ENCODE results near the gene CBX2.
"Not testable (repeated sequence)": the region's sequence is repeated elsewhere in the genome, so short reads cannot be mapped to it uniquely, and the experiment has no call there.

The CBX2 gene

GRCh38 chr17:79754370-79754769 lies 23.6 kb upstream of the CBX2 start:
- no peak overlapping the region for H3K4me3 ChIP-seq (IDR thresholded peaks at IDR 0.05; ENCODE audit: insufficient read depth, low read depth, low read length)
- H3K4me2 ChIP-seq: no peak overlapping the region
- H3K9ac ChIP-seq: no peak overlapping the region
- H3K27me3 ChIP-seq (ENCODE audit: insufficient read depth, low read depth): peaks cover 93% of the 10 kb centered on the region
- no peaks in the 10 kb centered on the region for H3K79me2 ChIP-seq (ENCODE audit: insufficient read depth, low read depth)
- peaks cover 4% of the 10 kb centered on the region for H3K4me1 ChIP-seq (ENCODE audit: low read depth, poor library complexity, severe bottlenecking)
- no peaks in the 10 kb centered on the region for H4K20me1 ChIP-seq (ENCODE audit: insufficient read depth)
- H2AFZ ChIP-seq (ENCODE audit: low read depth): no peak overlapping the region
- TF ChIP-seq CTCF (conservative IDR thresholded peaks at IDR 0.05; ENCODE audit: low read depth, low read length): no peak
- no peak overlapping the region for H3K27ac ChIP-seq
- H3K36me3 ChIP-seq (ENCODE audit: insufficient read depth): no peaks in the 10 kb centered on the region

- H3K27me3 ChIP-seq (ENCODE audit: insufficient read depth, low read depth): peaks cover 93% of the 10 kb centered on the region
- H3K27ac ChIP-seq; H3K4me3 ChIP-seq (IDR thresholded peaks at IDR 0.05; ENCODE audit: insufficient read depth, low read depth, low read length); H2AFZ ChIP-seq (ENCODE audit: low read depth); H4K20me1 ChIP-seq (ENCODE audit: insufficient read depth); H3K79me2 ChIP-seq (ENCODE audit: insufficient read depth, low read depth); H3K36me3 ChIP-seq (ENCODE audit: insufficient read depth); H3K4me2 ChIP-seq; H3K9ac ChIP-seq; H3K4me1 ChIP-seq (ENCODE audit: low read depth, poor library complexity, severe bottlenecking): not testable (repeated sequence)
These were observed 23.0 kb upstream of the CBX2 start for GRCh38 chr17:79754903-79755302.

- H3K4me1 ChIP-seq (ENCODE audit: low read depth, poor library complexity, severe bottlenecking): peaks cover 2% of the 10 kb centered on the region
- no peaks in the 10 kb centered on the region for H4K20me1 ChIP-seq (ENCODE audit: insufficient read depth)
- no peak for TF ChIP-seq CTCF (conservative IDR thresholded peaks at IDR 0.05; ENCODE audit: low read depth, low read length)
- no peak overlapping the region for H2AFZ ChIP-seq (ENCODE audit: low read depth)
- H3K9ac ChIP-seq: no peak overlapping the region
- no peak overlapping the region for H3K4me3 ChIP-seq (IDR thresholded peaks at IDR 0.05; ENCODE audit: insufficient read depth, low read depth, low read length)
- H3K79me2 ChIP-seq (ENCODE audit: insufficient read depth, low read depth): no peaks in the 10 kb centered on the region
- no peak overlapping the region for H3K27ac ChIP-seq
- peaks cover 97% of the 10 kb centered on the region for H3K27me3 ChIP-seq (ENCODE audit: insufficient read depth, low read depth)
- no peaks in the 10 kb centered on the region for H3K36me3 ChIP-seq (ENCODE audit: insufficient read depth)
- no peak overlapping the region for H3K4me2 ChIP-seq
These were observed 22.4 kb upstream of the CBX2 start for GRCh38 chr17:79755591-79755990.

DNA sequence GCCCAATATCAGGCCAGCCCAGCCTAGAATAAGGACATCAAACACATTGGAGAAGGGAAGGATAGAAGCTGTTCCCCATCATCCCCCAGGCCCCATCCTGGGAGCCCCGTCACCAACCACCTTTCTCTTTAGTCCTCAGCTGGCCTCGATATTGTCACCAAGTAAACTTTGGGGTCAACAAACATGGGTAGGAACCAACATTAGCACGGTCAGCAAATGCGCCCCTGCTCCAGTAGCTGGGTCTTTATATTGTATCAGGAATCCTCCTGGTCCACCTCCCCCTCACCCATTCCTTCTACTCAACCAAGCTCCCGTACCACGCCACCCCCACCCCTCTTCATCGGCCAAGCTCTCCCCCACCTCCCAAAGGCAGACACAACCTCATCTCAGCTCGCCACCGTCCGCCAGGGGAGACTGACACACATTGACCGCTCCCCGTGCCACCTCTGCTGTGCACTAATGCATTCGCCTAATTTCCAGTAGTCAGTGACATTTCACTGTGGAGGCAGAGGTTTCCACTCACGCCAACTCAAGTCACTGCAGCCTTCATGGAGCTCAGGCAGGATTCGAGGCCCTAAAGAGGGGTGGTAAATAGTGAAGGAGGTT lies 20.7 kb upstream of the CBX2 start:
- no peak for TF ChIP-seq CTCF (conservative IDR thresholded peaks at IDR 0.05; ENCODE audit: low read depth, low read length)
- no peaks in the 10 kb centered on the region for H3K4me1 ChIP-seq (ENCODE audit: low read depth, poor library complexity, severe bottlenecking)
- no peak overlapping the region for H2AFZ ChIP-seq (ENCODE audit: low read depth)
- no peak overlapping the region for H3K4me2 ChIP-seq
- H3K9ac ChIP-seq: no peak overlapping the region
- no peaks in the 10 kb centered on the region for H4K20me1 ChIP-seq (ENCODE audit: insufficient read depth)
- H3K79me2 ChIP-seq (ENCODE audit: insufficient read depth, low read depth): no peaks in the 10 kb centered on the region
- H3K36me3 ChIP-seq (ENCODE audit: insufficient read depth): no peaks in the 10 kb centered on the region
- H3K27ac ChIP-seq: no peak overlapping the region
- no peak overlapping the region for H3K4me3 ChIP-seq (IDR thresholded peaks at IDR 0.05; ENCODE audit: insufficient read depth, low read depth, low read length)
- peaks cover 94% of the 10 kb centered on the region for H3K27me3 ChIP-seq (ENCODE audit: insufficient read depth, low read depth)

DNA sequence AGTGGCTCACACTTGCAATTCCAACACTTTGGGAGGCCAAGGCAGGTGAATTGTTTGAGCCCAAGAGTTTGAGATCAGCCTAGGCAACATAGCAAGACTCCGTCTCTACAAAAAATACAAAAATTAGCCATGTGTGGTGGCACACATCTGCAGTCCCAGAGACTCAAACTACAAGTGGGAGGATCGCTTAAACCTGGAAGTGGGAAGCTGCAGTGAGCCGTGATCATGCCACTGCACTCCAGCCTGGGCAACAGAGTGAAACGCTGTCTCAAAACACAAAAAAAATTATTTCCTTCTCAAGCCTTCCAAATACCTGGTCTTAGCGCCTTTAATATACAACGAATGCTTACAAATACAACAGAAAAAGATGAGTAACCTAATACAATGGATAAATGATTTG lies 19.7 kb upstream of the CBX2 start:
- Histone ChIP-seq H3K27me3 (ENCODE audit: insufficient read depth, low read depth) (peaks cover 96% of the 10 kb centered on the region), H2AFZ (ENCODE audit: low read depth) (no peak overlapping the region), H3K9ac (no peak overlapping the region), H3K79me2 (ENCODE audit: insufficient read depth, low read depth) (no peaks in the 10 kb centered on the region), H3K27ac (no peak overlapping the region), H3K4me2 (no peak overlapping the region), H3K4me1 (ENCODE audit: low read depth, poor library complexity, severe bottlenecking) (no peaks in the 10 kb centered on the region), H3K4me3 (IDR thresholded peaks at IDR 0.05; ENCODE audit: insufficient read depth, low read depth, low read length) (no peak overlapping the region), H3K36me3 (ENCODE audit: insufficient read depth) (no peaks in the 10 kb centered on the region), H4K20me1 (ENCODE audit: insufficient read depth) (no peaks in the 10 kb centered on the region)
- no peak for TF ChIP-seq CTCF (conservative IDR thresholded peaks at IDR 0.05; ENCODE audit: low read depth, low read length)
